ENCODE measurements around the gene MMP27. TPM values are rescaled to one million over a fixed set of nuclear protein-coding genes. Genes with fewer than 3 reads are reported as not detected.

The MMP27 gene
- total and polyA plus RNA-seq, 2 experiments from 2014 or later, result not detected

DNA sequence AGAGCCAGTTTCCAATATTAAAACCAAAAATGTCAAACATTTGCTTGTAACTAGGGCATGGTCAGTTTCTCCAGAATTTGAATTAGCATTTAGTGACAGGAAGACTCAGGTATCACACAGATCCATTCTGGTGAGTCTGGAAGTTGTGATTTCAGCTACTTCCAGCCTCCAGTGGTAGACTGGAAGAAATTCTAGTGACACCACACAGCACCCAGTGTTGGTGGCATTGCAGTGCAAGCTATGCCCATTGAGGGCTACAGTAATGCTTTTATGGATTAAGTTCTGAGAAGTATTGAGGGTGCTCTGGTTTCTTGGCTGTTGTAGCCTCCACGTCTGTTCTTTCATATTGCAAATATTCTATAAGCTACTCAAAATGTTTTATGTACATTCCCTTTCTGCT lies 49.0 kb downstream of the MMP27 start:
- H3K36me3 ChIP-seq (replicated peaks; ENCODE audit: insufficient read depth, low read depth), result no peaks in the 10 kb centered on the region
- H3K9me2 ChIP-seq (replicated peaks; ENCODE audit: insufficient read depth), result no peaks in the 10 kb centered on the region
- no peaks in the 10 kb centered on the region for H3K79me2 ChIP-seq
- no peak overlapping the region for H2AFZ ChIP-seq
- no peak for DNase-seq (ENCODE audit: low spot score)
- H3K9me3 ChIP-seq (ENCODE audit: low read depth), result no peaks in the 10 kb centered on the region
- H4K20me1 ChIP-seq (ENCODE audit: insufficient read depth, poor library complexity, severe bottlenecking), result no peaks in the 10 kb centered on the region
- 77% methylated on average over 1 of the region's 1 CpG for WGBS (ENCODE audit: low lambda C conversion rate, missing lambda C conversion rate)
- H3K4me3 ChIP-seq, result no peak overlapping the region
- no peaks in the 10 kb centered on the region for H3K4me1 ChIP-seq (ENCODE audit: insufficient read depth)
- no peak overlapping the region for H3K27ac ChIP-seq
- TF ChIP-seq, protein P1, sequence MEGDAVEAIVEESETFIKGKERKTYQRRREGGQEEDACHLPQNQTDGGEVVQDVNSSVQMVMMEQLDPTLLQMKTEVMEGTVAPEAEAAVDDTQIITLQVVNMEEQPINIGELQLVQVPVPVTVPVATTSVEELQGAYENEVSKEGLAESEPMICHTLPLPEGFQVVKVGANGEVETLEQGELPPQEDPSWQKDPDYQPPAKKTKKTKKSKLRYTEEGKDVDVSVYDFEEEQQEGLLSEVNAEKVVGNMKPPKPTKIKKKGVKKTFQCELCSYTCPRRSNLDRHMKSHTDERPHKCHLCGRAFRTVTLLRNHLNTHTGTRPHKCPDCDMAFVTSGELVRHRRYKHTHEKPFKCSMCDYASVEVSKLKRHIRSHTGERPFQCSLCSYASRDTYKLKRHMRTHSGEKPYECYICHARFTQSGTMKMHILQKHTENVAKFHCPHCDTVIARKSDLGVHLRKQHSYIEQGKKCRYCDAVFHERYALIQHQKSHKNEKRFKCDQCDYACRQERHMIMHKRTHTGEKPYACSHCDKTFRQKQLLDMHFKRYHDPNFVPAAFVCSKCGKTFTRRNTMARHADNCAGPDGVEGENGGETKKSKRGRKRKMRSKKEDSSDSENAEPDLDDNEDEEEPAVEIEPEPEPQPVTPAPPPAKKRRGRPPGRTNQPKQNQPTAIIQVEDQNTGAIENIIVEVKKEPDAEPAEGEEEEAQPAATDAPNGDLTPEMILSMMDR (IDR thresholded peaks at IDR 0.05; ENCODE audit: poor library complexity), result no peak
- no peak for TF ChIP-seq EZH2 (IDR thresholded peaks at IDR 0.05; ENCODE audit: borderline replicate concordance)
- no peak for TF ChIP-seq EZH2phosphoT487 (IDR thresholded peaks at IDR 0.05; ENCODE audit: low read depth, severe bottlenecking, unreplicated experiment)
- H3K4me2 ChIP-seq, result no peak overlapping the region
- H3K27me3 ChIP-seq, result no peaks in the 10 kb centered on the region

DNA sequence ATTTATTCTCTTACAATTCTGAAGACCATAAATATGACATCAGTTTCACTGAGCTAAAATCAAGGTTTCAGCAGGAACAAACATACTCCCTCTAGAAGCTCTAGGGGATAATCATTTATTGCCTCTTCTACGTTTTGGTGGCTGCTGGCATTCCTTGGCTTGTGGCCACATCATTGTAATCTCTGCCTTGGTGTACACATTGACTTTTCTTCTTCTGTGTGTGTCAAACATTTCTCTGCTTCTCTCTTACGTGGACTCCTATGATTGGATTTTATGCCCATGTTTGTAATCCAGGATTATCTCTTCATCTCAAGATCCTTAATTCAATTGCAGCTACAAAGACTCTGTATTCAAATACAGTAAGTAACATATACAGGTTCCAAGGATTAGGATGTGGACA lies 50.0 kb downstream of the MMP27 start:
- no peaks in the 10 kb centered on the region for H3K79me2 ChIP-seq
- no peaks in the 10 kb centered on the region for H3K36me3 ChIP-seq (replicated peaks; ENCODE audit: insufficient read depth, low read depth)
- no peaks in the 10 kb centered on the region for H3K9me2 ChIP-seq (replicated peaks; ENCODE audit: insufficient read depth)
- no peak overlapping the region for H2AFZ ChIP-seq
- H3K27ac ChIP-seq, result no peak overlapping the region
- no peak for DNase-seq (ENCODE audit: low spot score)
- H3K27me3 ChIP-seq, result no peaks in the 10 kb centered on the region
- H3K9me3 ChIP-seq (ENCODE audit: low read depth), result no peaks in the 10 kb centered on the region
- whole genome bisulfite sequencing (ENCODE audit: low lambda C conversion rate, missing lambda C conversion rate), result 74% methylated on average over 2 of the region's 2 CpGs
- H3K4me2 ChIP-seq, result no peak overlapping the region
- no peaks in the 10 kb centered on the region for H3K4me1 ChIP-seq (ENCODE audit: insufficient read depth)
- TF ChIP-seq EZH2 (IDR thresholded peaks at IDR 0.05; ENCODE audit: borderline replicate concordance) (no peak), EZH2phosphoT487 (IDR thresholded peaks at IDR 0.05; ENCODE audit: low read depth, severe bottlenecking, unreplicated experiment) (no peak)
- TF ChIP-seq, protein P1 (IDR thresholded peaks at IDR 0.05; ENCODE audit: poor library complexity), result no peak
- H4K20me1 ChIP-seq (ENCODE audit: insufficient read depth, poor library complexity, severe bottlenecking), result no peaks in the 10 kb centered on the region
- no peak overlapping the region for H3K4me3 ChIP-seq

DNA sequence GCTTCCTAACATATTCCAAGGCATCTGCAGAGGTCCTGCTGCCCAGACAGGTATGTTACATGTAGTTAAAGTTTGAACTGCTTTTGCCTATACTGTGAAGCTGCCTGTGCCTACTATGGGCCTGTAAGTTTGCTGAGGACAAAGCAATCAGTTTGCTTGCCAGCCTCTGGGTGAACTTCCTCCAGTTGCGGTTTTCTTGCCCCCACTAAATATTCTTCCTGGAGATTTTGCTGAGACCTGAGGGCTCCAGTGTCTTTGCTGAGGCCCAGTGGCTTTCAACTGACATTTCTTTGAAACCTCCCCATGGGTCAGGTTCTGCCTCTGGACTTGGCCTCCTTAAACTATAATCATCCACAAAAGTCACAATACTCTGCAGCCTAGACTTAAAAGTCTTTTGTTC lies 50.8 kb downstream of the MMP27 start:
- WGBS (ENCODE audit: low lambda C conversion rate, missing lambda C conversion rate), result 100% methylated on average over 1 of the region's 1 CpG
- no peak overlapping the region for H3K4me3 ChIP-seq
- TF ChIP-seq EZH2 (IDR thresholded peaks at IDR 0.05; ENCODE audit: borderline replicate concordance) (no peak), EZH2phosphoT487 (IDR thresholded peaks at IDR 0.05; ENCODE audit: low read depth, severe bottlenecking, unreplicated experiment) (no peak)
- TF ChIP-seq, protein P1 (IDR thresholded peaks at IDR 0.05; ENCODE audit: poor library complexity), result no peak
- no peak overlapping the region for H2AFZ ChIP-seq
- no peaks in the 10 kb centered on the region for H3K27me3 ChIP-seq
- DNase-seq (ENCODE audit: low spot score), result no peak
- no peaks in the 10 kb centered on the region for H3K36me3 ChIP-seq (replicated peaks; ENCODE audit: insufficient read depth, low read depth)
- no peaks in the 10 kb centered on the region for H3K4me1 ChIP-seq (ENCODE audit: insufficient read depth)
- H4K20me1 ChIP-seq (ENCODE audit: insufficient read depth, poor library complexity, severe bottlenecking), result no peaks in the 10 kb centered on the region
- H3K9me3 ChIP-seq (ENCODE audit: low read depth), result no peaks in the 10 kb centered on the region
- no peak overlapping the region for H3K4me2 ChIP-seq
- H3K79me2 ChIP-seq, result no peaks in the 10 kb centered on the region
- H3K27ac ChIP-seq, result no peak overlapping the region
- no peaks in the 10 kb centered on the region for H3K9me2 ChIP-seq (replicated peaks; ENCODE audit: insufficient read depth)
